Stimulated activated CD8-positive, alpha-beta memory T cell treated with anti-CD3 and anti-CD28 coated beads, Interleukin-15, amount 100 ng/mL, for 4 hours (primary cell): Measurements from ENCODE around the gene LSM3.

Source experiments
- DNase-seq, 2 donors: peaks; one replicate each; pipeline ENCODE4 v3.0.0-alpha.2; 2020; ENCODE audit warnings: low read depth in 2 of 2

Gene LSM3

GRCh38 chr3:14157951-14158350 is 20.7 kb upstream of the LSM3 start:
- DNase-seq, result no peak

GRCh38 chr3:14158370-14158769 is 20.2 kb upstream of the LSM3 start:
- DNase-seq, result no peak

DNA sequence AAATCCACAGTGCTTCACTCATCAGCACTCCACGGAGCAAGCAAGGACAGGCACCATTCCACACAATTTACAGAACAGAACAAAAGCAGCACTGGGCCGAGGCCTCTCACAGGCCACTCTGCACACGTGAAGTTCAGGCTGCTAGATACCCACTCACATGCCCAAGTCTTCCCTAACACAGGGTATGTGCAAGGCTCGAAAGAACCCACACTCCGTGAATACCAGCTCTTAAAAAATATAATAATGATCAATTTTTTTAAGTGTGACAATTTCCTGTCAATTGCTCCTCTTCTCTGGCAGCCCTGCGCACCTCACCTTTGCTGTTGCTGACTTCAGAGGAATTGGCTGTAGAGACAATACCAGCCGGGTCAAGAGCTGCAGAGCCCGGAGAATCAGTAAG is 19.2 kb upstream of the LSM3 start:
- DNase-seq, result no peak

GRCh38 chr3:14161282-14161681 is 17.3 kb upstream of the LSM3 start:
- DNase-seq, result no peak

DNA sequence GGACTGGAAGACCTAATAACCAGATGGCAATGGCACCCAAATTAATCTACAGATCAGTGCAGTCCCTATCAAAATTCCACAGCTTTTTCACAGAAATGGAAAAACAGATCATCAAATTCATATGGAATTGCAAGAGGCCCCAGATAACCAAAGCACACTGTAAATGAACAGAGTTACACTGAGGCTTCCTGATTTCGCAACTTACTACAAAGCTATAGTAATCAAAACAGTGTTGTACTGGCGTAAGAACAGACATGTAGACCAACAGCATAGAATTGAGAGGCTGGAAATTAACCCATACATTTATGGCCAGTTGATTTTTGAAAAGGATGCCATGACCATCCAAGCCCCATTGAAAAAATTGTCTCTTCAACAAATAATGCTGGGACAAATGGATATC is 16.4 kb upstream of the LSM3 start:
- no peak for DNase-seq

DNA sequence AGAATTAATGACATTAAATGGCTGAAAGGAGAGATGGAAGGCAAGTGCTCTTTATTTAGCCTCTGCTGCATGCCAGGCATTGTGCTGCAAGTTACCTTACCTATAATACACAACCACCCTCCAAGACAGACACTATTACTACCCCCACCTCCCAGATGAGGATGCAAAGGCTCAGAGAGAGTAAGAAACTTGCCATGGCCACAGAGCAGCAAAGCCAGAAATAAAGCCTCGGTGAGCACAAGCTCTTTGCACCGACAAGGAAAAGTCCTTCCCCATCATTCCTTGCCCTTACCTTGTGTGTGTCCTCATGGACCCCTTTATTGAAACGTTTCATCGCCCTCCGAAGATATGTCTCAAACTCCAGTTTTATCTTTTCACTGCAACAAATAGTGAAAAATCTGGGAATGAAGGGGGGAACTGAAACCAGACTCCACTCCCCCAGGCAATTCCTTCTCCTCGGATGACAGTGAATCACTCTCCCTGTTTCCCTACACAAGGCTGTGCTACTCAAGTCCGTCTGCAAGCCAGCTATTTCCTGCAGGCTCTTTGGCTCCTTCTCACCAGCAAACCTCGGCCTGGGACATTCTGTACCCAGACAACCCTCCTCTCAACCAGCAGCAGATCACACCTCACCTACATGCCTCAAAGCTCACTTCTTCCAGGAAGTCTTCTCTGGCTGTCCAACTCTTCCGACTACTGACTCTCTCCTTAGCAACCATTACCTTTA is 11.6 kb upstream of the LSM3 start:
- no peak for DNase-seq

- no peak for DNase-seq
Measured at GRCh38 chr3:14169435-14169834, 9.2 kb upstream of the LSM3 start.

- no peak for DNase-seq
Measured at GRCh38 chr3:14169871-14170270, 8.7 kb upstream of the LSM3 start.

DNA sequence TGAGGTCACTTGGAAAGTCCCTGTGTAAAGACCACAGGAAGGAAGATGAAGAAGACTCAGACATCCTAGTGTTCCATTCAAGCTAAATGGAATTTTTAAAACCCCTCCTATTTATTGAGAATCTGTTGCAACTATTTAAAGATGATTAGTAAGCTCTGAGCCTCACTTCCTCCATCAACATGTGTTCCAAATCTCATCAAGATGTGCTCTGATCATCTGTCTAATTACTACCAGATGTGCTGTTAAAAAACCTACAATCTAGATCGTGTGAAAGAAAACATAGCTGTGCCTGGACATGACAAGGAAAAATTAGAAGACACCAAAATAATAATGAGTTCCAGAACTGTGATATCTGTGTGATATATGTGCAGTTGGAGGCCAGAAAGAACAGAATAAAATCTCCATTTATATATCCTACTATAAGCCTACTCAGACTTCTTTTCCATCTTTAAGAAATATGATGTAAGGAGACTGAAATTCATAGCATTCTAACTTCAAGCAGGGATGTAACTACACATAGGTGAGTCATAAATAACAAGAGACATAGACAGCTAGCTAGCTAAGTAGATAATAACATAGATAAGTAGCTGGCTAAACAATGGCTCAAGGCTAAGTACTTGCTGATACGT is 8.0 kb upstream of the LSM3 start:
- no peak for DNase-seq

GRCh38 chr3:14172496-14172895 is 6.1 kb upstream of the LSM3 start:
- no peak for DNase-seq

- DNase-seq, result no peak
Measured at GRCh38 chr3:14174483-14174882, 4.1 kb upstream of the LSM3 start.

DNA sequence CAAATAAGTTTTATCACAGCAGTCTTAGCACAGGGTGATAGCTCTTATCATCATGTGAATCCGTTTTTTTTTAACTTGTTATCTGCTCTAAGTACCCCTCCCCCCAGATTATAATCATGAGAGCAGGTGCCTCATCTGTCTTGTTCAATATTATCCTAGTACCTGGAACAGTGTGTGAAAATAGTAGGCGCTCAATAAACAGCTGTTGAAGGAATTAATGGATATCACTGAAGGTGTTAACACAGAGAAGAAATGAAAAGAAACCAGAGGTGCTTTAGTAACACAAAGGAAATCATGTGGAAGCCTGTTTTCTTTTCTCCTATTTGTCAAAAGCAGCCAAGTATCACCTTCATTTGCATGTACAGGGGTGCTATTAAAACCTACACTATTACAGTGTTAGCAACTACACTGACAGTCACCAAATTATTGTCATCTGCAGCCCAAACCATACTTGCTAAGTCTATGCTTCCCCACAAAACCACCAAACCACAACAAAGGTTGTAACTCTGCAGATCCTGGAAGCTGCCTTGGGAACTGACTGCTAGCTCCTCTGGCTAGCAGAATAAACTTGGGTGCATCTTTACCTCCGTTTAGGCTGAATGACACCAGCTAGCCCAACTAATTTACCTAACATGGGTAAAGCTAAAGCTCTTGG is 3.1 kb upstream of the LSM3 start:
- DNase-seq, result peak in 1 of 2 donors; percentile 7

GRCh38 chr3:14177580-14178246 is 904 bp upstream of the LSM3 start:
- DNase-seq, result no peak

- no peak for DNase-seq
Measured at GRCh38 chr3:14179114-14179465, 473 bp downstream of the LSM3 start.

DNA sequence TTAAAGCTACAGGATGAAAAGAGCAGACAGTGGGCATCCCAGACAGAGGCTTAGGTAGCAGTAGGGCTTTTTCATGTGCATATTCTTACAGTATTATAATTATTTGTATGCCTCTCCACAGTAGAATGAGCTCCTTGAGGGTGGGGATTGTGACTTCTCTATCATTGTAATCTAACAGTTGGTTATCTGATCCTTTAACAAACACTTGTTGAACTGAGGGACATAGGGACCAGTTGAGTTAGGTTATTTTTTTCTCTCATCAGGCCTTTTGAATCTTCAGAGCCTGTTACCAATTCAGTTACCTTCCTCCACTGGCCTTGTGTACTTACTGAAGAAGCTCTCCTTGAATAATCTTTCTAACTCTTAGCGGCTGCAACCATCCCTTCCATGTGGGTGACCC is 1.2 kb downstream of the LSM3 start:
- DNase-seq, result no peak

DNA sequence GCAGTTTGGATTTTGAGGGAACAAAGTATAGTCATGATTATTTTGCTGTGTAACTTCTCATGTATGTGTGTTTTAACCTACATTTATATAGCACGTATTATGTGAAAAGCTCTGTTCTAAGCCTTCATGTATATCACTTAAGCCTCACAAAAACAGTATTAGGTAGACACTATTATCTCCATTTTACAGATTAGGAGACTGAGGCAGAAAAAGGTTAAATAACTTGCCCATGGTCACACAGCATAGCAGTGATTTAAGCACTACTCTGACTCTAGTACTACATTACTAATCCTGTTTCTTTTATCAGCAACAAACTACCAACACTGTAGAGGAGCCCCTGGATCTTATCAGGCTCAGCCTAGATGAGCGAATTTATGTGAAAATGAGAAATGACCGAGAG is 2.6 kb downstream of the LSM3 start:
- DNase-seq, result no peak

- no peak for DNase-seq
Measured at GRCh38 chr3:14183015-14183577, 4.5 kb downstream of the LSM3 start.

- no peak for DNase-seq
Measured at GRCh38 chr3:14186854-14187458, 8.3 kb downstream of the LSM3 start.

- DNase-seq, result no peak
Measured at GRCh38 chr3:14188041-14188754, 9.6 kb downstream of the LSM3 start.

GRCh38 chr3:14194865-14195264 is 16.2 kb downstream of the LSM3 start:
- no peak for DNase-seq

- no peak for DNase-seq
Measured at GRCh38 chr3:14199641-14200040, 21.0 kb downstream of the LSM3 start.
